Panc1 (cell line): ENCODE results near the gene BRD4. TPM values are rescaled to one million over a fixed set of nuclear protein-coding genes. Genes with fewer than 3 reads are reported as not detected.

Experiments
- ATAC-seq: fragments of 200-7000 bp; cut with Tn5 transposase; 2 replicates; pipeline ENCODE4 v1.9.1; 2020; ENCODE audit warnings: mild to moderate bottlenecking, moderate library complexity
- BruUV-seq: library from RNA; stranded (reverse); fragments of 400-500 nt; replicated peaks from 2 replicates; lab custom pipeline; 2021; lab: Mats Ljungman, UMichigan
- CTCF ChIA-PET: fragments of 300-600 bp; sonication (Branson Sonifier 250); formaldehyde crosslinking; loops from one replicate; lab custom pipeline; 2022; ENCODE audit warnings: antibody characterized with exemption; lab: Charles Lee
- POLR2A ChIA-PET: fragments of 300-600 bp; sonication (Branson Sonifier 250); formaldehyde crosslinking; loops from one replicate; lab custom pipeline; 2022; ENCODE audit warnings: antibody characterized with exemption; lab: Charles Lee
- DNase-seq: peaks from one replicate; pipeline ENCODE4 v3.0.0-alpha.2; 2010; ENCODE audit warnings: low read depth, low spot score
- H3K27ac ChIP-seq: 2 replicates; pipeline ENCODE4 v1.5.1; 2011; ENCODE audit warnings: mild to moderate bottlenecking, low read length, inconsistent platforms
- H3K27me3 ChIP-seq: fragments of 200-500 bp; sonication (Bioruptor generic); 2 replicates; pipeline ENCODE4 v1.6.0; 2014; ENCODE audit warnings: low read length, inconsistent platforms; ENCODE audit not compliant: control insufficient read depth, insufficient read depth
- H3K36me3 ChIP-seq: fragments of 200-500 bp; sonication (Bioruptor generic); 2 replicates; pipeline ENCODE4 v1.5.1; 2014; ENCODE audit warnings: inconsistent platforms, mild to moderate bottlenecking, low read length, moderate library complexity; ENCODE audit not compliant: control insufficient read depth, insufficient read depth
- H3K4me1 ChIP-seq: 2 replicates; pipeline ENCODE4 v1.5.1; 2011; ENCODE audit warnings: inconsistent platforms, mild to moderate bottlenecking, low read length, moderate library complexity; ENCODE audit not compliant: control insufficient read depth, insufficient read depth
- H3K4me3 ChIP-seq, 2 experiments: 2 replicates each; pipeline ENCODE4 v1.5.1; 2011 to 2012; ENCODE audit warnings: low read depth in 2 of 2, low read length in 2 of 2, mild to moderate bottlenecking in 2 of 2, inconsistent platforms in 1 of 2, moderate library complexity in 1 of 2
- H3K9me3 ChIP-seq: fragments of 200-500 bp; sonication (Bioruptor generic); 2 replicates; pipeline ENCODE4 v1.5.1; 2014; ENCODE audit warnings: low read depth, mild to moderate bottlenecking, inconsistent platforms, low read length, moderate library complexity; ENCODE audit not compliant: control insufficient read depth, insufficient read depth
- CTCF ChIP-seq: fragments of 450-650 bp; IDR thresholded peaks from 2 replicates; pipeline ENCODE4 v1.5.1; 2017; ENCODE audit warnings: mild to moderate bottlenecking
- POLR2AphosphoS5 ChIP-seq: IDR thresholded peaks from 2 replicates; pipeline ENCODE4 v1.6.1; 2012; ENCODE audit warnings: mild to moderate bottlenecking, low read depth, low read length, moderate library complexity
- REST ChIP-seq, 2 experiments: IDR thresholded peaks; 2 replicates each; pipeline ENCODE4 v1.6.1; 2011 to 2012; ENCODE audit warnings: low read depth in 2 of 2, control low read depth in 1 of 2, low read length in 1 of 2, mild to moderate bottlenecking in 1 of 2, moderate library complexity in 1 of 2; ENCODE audit not compliant: insufficient read depth in 1 of 2
- SIN3A ChIP-seq: IDR thresholded peaks from 2 replicates; pipeline ENCODE4 v1.6.1; 2012; ENCODE audit warnings: low read depth, mild to moderate bottlenecking, low read length, moderate library complexity, borderline replicate concordance; ENCODE audit not compliant: insufficient read depth
- TCF7L2 ChIP-seq: IDR thresholded peaks from 2 replicates; pipeline ENCODE4 v1.6.1; 2011; ENCODE audit warnings: mild to moderate bottlenecking, low read depth, low read length, inconsistent platforms
- in situ Hi-C: cut with HindIII; loops from 2 replicates; pipeline ENCODE4 v1.10.0; 2016; ENCODE audit warnings: low sequenced_read_pairs, low pct_unique_long_range_greater_than_20kb
- intact Hi-C: fragments of 100-400 bp; cut with micrococcal nuclease; formaldehyde crosslinking; loops from one replicate; pipeline ENCODE4 v1.10.0; 2022; ENCODE audit not compliant: unreplicated experiment
- total RNA-seq: library from RNA; stranded (reverse); gene quantifications from one replicate; pipeline ENCODE4 v1.2.1, GENCODE V29; 2021; ENCODE audit not compliant: unreplicated experiment

The BRD4 gene
- total RNA-seq, 1 experiment from 2014 or later, result 102 TPM

DNA sequence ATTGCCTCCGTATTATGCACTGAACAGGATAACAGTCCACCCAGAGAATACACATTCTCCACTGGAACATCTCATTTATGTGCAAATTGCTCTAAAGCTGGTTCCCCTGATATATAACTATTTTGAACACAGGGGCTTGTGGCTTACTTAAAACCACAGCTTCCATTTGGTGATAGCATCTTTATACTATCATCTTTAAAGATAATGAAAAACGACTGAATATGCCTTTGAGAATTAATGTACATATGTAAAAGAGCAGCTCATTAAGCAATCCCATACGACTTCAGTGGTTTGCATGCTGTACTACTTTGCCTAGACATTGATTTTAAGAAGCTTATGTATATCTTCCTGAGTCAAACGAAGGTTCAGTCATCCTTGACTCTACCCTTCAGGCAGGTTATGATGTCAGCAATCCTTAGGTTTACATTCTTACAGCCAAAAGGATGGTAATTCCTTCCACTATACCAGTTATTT lies 40.8 kb downstream of the BRD4 start:
- DNase-seq (no peak), ATAC-seq (no peak)
- Histone ChIP-seq H3K27ac (no peak overlapping the region), H3K27me3 (no peaks in the 10 kb centered on the region), H3K9me3 (no peaks in the 10 kb centered on the region), H3K4me1 (peaks cover 47% of the 10 kb centered on the region), H3K4me3 (no peak overlapping the region), H3K36me3 (no peaks in the 10 kb centered on the region)
- in situ Hi-C loops (no loop called here), intact Hi-C loops (no loop called here)
- ChIA-PET CTCF (no interaction called here), POLR2A (no interaction called here)
- BruUV-seq, result no TSS peak
- TF ChIP-seq POLR2AphosphoS5, result no peak
- no peak for TF ChIP-seq REST (IDR thresholded peaks at IDR 0.05; ENCODE audit: insufficient read depth in 1 of 2, low read depth in 2 of 2, low read length in 1 of 2)
- no peak for TF ChIP-seq SIN3A
- no peak for TF ChIP-seq CTCF
- TF ChIP-seq TCF7L2, result no peak

DNA sequence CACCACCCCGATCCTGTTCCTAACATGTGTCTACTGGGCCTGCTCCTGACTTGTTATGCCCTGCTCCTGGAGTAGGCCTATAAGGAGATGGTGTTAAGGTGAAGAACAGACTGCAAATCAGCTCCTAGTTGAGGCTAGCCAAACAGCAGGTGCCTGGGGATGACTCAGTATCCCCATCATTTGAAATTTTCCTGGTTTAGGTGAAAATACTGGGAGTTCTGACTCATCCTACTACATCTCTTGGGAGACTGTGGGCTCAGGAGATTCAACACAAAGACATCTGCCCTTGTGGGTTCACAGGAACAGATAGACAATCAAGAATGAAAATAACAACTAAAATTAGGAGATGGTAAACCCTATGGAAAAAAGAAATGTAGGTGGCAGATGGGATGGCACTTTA lies 41.2 kb downstream of the BRD4 start:
- Histone ChIP-seq H3K4me1 (peaks cover 43% of the 10 kb centered on the region), H3K36me3 (no peaks in the 10 kb centered on the region), H3K27ac (no peak overlapping the region), H3K4me3 (no peak overlapping the region), H3K27me3 (no peaks in the 10 kb centered on the region), H3K9me3 (no peaks in the 10 kb centered on the region)
- intact Hi-C loops, result no loop called here
- TSS peak; percentile 1 for BruUV-seq
- in situ Hi-C loops, result no loop called here
- ATAC-seq (no peak), DNase-seq (no peak)
- ChIA-PET CTCF (no interaction called here), POLR2A (no interaction called here)
- TF ChIP-seq POLR2AphosphoS5 (no peak), CTCF (no peak), SIN3A (no peak), TCF7L2 (no peak), REST (IDR thresholded peaks at IDR 0.05; ENCODE audit: insufficient read depth in 1 of 2, low read depth in 2 of 2, low read length in 1 of 2) (no peak)
